Measurements from ENCODE around the gene ARPC4.

DNA sequence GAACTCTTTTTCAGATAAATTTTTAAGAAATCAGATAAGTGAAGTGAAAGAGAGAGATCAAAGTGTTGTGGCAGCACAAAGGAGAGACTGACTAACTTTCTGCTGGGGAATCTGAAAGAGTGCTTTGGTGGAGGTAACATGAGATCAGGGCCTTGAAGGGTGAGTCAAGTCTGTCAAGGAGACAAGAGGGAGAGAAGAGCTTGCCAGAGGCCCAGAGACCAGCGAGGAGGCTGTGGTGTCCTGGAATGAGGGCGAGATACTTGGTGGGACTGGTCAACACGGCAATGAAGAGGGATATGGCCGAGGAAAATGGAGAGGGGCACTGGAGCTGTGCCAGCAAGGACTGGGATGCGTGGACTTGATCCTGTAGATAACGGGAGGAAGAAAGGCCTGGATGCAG lies 5.2 kb upstream of the ARPC4 start:
- TF ChIP-seq, protein P1, sequence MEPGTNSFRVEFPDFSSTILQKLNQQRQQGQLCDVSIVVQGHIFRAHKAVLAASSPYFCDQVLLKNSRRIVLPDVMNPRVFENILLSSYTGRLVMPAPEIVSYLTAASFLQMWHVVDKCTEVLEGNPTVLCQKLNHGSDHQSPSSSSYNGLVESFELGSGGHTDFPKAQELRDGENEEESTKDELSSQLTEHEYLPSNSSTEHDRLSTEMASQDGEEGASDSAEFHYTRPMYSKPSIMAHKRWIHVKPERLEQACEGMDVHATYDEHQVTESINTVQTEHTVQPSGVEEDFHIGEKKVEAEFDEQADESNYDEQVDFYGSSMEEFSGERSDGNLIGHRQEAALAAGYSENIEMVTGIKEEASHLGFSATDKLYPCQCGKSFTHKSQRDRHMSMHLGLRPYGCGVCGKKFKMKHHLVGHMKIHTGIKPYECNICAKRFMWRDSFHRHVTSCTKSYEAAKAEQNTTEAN (CRISPR knock-in tag; IDR thresholded peaks at IDR 0.05) = no peak
- TF ChIP-seq, protein P2, sequence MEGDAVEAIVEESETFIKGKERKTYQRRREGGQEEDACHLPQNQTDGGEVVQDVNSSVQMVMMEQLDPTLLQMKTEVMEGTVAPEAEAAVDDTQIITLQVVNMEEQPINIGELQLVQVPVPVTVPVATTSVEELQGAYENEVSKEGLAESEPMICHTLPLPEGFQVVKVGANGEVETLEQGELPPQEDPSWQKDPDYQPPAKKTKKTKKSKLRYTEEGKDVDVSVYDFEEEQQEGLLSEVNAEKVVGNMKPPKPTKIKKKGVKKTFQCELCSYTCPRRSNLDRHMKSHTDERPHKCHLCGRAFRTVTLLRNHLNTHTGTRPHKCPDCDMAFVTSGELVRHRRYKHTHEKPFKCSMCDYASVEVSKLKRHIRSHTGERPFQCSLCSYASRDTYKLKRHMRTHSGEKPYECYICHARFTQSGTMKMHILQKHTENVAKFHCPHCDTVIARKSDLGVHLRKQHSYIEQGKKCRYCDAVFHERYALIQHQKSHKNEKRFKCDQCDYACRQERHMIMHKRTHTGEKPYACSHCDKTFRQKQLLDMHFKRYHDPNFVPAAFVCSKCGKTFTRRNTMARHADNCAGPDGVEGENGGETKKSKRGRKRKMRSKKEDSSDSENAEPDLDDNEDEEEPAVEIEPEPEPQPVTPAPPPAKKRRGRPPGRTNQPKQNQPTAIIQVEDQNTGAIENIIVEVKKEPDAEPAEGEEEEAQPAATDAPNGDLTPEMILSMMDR (IDR thresholded peaks at IDR 0.05) = no peak
- no peak for TF ChIP-seq ELF4 (CRISPR knock-in tag; IDR thresholded peaks at IDR 0.05; ENCODE audit: low read depth)
- no peak for TF ChIP-seq FOXK1 (CRISPR knock-in tag; IDR thresholded peaks at IDR 0.05)

All from WTC11 (cell line).